Astrocyte (in vitro differentiated cells and primary cell): Measurements from ENCODE around the gene SGMS2. TPM values are rescaled to one million over a fixed set of nuclear protein-coding genes. Genes with fewer than 3 reads are reported as not detected.

Experiments
- DNase-seq: peaks from one replicate; pipeline ENCODE4 v3.0.0-alpha.2; 2010; ENCODE audit warnings: low read depth
- FAIRE-seq: peaks from 2 replicates; lab custom pipeline; 2011; peaks lifted over from hg19 to GRCh38; lab: Jason Lieb, UNC
- H2AFZ ChIP-seq: 2 replicates; pipeline ENCODE4 v1.6.0; 2012; ENCODE audit warnings: low read depth, low read length, inconsistent platforms
- H3K27ac ChIP-seq: 2 replicates; pipeline ENCODE4 v1.5.1; 2011; ENCODE audit warnings: low read depth, low read length, inconsistent platforms
- H3K27me3 ChIP-seq: 2 replicates; pipeline ENCODE4 v1.6.0; 2011; ENCODE audit warnings: low read length, inconsistent platforms; ENCODE audit not compliant: insufficient read depth
- H3K36me3 ChIP-seq: 2 replicates; pipeline ENCODE4 v1.5.1; 2011; ENCODE audit warnings: low read length, inconsistent platforms; ENCODE audit not compliant: insufficient read depth
- H3K4me1 ChIP-seq: 2 replicates; pipeline ENCODE4 v1.5.1; 2011; ENCODE audit warnings: low read length, inconsistent platforms; ENCODE audit not compliant: insufficient read depth
- H3K4me2 ChIP-seq: 2 replicates; pipeline ENCODE4 v1.6.0; 2012; ENCODE audit warnings: low read length, inconsistent platforms
- H3K4me3 ChIP-seq: 2 replicates; pipeline ENCODE4 v1.5.1; 2011; ENCODE audit warnings: low read depth, mild to moderate bottlenecking, low read length, inconsistent platforms; ENCODE audit not compliant: insufficient read depth
- H3K79me2 ChIP-seq: 2 replicates; pipeline ENCODE4 v1.6.0; 2012; ENCODE audit warnings: mild to moderate bottlenecking, low read length, inconsistent platforms; ENCODE audit not compliant: insufficient read depth
- H3K9ac ChIP-seq: 2 replicates; pipeline ENCODE4 v1.6.0; 2012; ENCODE audit warnings: mild to moderate bottlenecking, low read length, inconsistent platforms
- H3K9me3 ChIP-seq: 2 replicates; pipeline ENCODE4 v1.5.1; 2012; ENCODE audit warnings: low read depth, mild to moderate bottlenecking, low read length, inconsistent platforms; ENCODE audit not compliant: insufficient read depth
- H4K20me1 ChIP-seq: 2 replicates; pipeline ENCODE4 v1.6.0; 2012; ENCODE audit warnings: low read length, inconsistent platforms; ENCODE audit not compliant: insufficient read depth
- H3K27ac Mint-ChIP-seq: one replicate; pipeline ENCODE4 v1.8.0; 2021; ENCODE audit warnings: mild to moderate bottlenecking, mixed read lengths; ENCODE audit not compliant: unreplicated experiment
- H3K27me3 Mint-ChIP-seq: one replicate; pipeline ENCODE4 v1.8.0; 2021; ENCODE audit warnings: low read depth, mixed read lengths; ENCODE audit not compliant: unreplicated experiment
- H3K36me3 Mint-ChIP-seq: one replicate; pipeline ENCODE4 v1.8.0; 2021; ENCODE audit warnings: low read depth, mixed read lengths; ENCODE audit not compliant: unreplicated experiment
- H3K4me1 Mint-ChIP-seq: one replicate; pipeline ENCODE4 v1.8.0; 2021; ENCODE audit warnings: low read depth, mixed read lengths; ENCODE audit not compliant: unreplicated experiment
- H3K4me3 Mint-ChIP-seq: one replicate; pipeline ENCODE4 v1.8.0; 2021; ENCODE audit warnings: mild to moderate bottlenecking, moderate library complexity, mixed read lengths; ENCODE audit not compliant: unreplicated experiment
- H3K9me3 Mint-ChIP-seq: one replicate; pipeline ENCODE4 v1.8.0; 2021; ENCODE audit warnings: mild to moderate bottlenecking, mixed read lengths; ENCODE audit not compliant: unreplicated experiment
- EZH2 ChIP-seq: IDR thresholded peaks from 2 replicates; pipeline ENCODE4 v1.6.1; 2012; ENCODE audit warnings: mild to moderate bottlenecking, low read length, inconsistent platforms; ENCODE audit not compliant: insufficient read depth
- total RNA-seq: library from RNA; stranded (reverse); gene quantifications from 2 replicates; pipeline ENCODE4 v1.2.1, GENCODE V29; 2021
- TF ChIP-seq, protein P1 (sequence below): IDR thresholded peaks from 2 replicates; pipeline ENCODE4 v1.5.1; 2011; ENCODE audit warnings: low read depth, mild to moderate bottlenecking, inconsistent platforms, low read length, moderate library complexity; ENCODE audit not compliant: insufficient read depth

The SGMS2 gene
- total RNA-seq, 1 donor from 2014 or later, result 48.1 TPM

DNA sequence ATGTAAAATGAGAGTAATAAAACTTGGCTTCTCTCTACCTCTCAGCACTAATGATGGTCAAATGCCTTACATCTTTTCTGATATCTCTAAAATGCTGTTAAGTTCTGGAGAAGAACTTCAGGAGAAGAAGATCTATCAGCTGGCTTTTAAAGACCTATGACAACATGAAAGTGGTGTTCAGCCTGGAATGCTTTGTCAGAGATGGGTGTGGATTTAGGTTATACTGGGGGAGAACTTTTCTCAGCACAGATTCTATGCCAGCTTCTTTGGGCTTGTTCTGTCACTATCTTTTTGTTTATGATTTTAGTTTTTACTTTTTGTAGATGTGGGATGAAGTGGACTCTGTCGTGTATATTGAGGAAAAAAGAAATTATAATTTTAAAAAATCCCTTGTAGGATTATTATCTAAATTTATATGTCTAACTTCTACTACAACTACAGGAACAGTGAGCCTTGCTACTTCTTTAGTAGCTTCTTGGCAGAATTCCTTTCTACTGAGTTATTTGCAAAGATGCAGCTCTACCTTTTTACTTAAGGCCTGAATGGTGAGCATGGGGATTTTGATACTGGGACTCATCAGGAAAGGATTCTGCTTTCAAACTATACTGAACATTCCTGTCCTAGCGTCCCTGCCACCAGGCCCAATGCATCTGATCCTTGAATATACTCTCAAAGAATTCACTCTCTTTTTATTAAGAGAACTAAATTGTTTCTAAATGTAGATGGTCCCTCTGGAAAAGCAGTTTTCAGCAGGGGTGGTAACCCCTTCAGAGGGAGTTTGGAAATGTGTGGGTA lies 126.2 kb downstream of the SGMS2 start:
- Mint-ChIP-seq H3K4me3 (no peak overlapping the region), H3K9me3 (peaks cover under 1% of the 10 kb centered on the region), H3K36me3 (peaks cover 9% of the 10 kb centered on the region), H3K27me3 (no peaks in the 10 kb centered on the region), H3K27ac (peak overlapping the region; percentile 81), H3K4me1 (peaks cover 23% of the 10 kb centered on the region)
- peak overlapping the region; percentile 25 for H3K4me2 ChIP-seq
- peak overlapping the region; percentile 17 for H3K9ac ChIP-seq
- H3K4me1 ChIP-seq, result peaks cover 10% of the 10 kb centered on the region
- TF ChIP-seq EZH2, result no peak
- TF ChIP-seq, protein P1, sequence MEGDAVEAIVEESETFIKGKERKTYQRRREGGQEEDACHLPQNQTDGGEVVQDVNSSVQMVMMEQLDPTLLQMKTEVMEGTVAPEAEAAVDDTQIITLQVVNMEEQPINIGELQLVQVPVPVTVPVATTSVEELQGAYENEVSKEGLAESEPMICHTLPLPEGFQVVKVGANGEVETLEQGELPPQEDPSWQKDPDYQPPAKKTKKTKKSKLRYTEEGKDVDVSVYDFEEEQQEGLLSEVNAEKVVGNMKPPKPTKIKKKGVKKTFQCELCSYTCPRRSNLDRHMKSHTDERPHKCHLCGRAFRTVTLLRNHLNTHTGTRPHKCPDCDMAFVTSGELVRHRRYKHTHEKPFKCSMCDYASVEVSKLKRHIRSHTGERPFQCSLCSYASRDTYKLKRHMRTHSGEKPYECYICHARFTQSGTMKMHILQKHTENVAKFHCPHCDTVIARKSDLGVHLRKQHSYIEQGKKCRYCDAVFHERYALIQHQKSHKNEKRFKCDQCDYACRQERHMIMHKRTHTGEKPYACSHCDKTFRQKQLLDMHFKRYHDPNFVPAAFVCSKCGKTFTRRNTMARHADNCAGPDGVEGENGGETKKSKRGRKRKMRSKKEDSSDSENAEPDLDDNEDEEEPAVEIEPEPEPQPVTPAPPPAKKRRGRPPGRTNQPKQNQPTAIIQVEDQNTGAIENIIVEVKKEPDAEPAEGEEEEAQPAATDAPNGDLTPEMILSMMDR, result no peak
- H2AFZ ChIP-seq, result no peak overlapping the region
- H3K27me3 ChIP-seq, result no peaks in the 10 kb centered on the region
- H3K79me2 ChIP-seq, result no peaks in the 10 kb centered on the region
- FAIRE-seq (peak; percentile 69), DNase-seq (no peak)
- H4K20me1 ChIP-seq, result no peaks in the 10 kb centered on the region
- H3K36me3 ChIP-seq, result no peaks in the 10 kb centered on the region
- H3K27ac ChIP-seq, result peak overlapping the region; percentile 66
- H3K4me3 ChIP-seq, result no peak overlapping the region
- H3K9me3 ChIP-seq, result no peaks in the 10 kb centered on the region

DNA sequence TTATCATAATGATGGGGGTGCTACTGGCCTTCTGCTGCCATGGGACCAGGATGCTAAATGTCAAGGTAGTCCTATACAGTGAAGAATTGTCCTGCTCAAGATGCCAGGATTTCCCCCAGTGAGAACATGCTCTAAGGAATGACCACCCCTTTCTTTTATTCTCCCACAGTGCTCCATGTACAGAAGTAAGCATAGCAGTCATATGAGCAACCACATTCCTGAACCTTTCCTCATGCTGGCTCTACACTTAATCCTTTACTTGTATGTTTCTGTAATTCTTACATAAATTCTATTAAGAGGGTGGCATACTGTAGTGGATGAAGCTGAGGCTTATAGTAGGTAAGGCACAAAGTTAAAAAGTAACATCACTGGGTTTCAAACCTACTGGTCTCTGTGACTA lies 126.8 kb downstream of the SGMS2 start:
- DNase-seq (peak; percentile 87), FAIRE-seq (peak; percentile 52)
- H3K27ac ChIP-seq, result peak overlapping the region; percentile 66
- H2AFZ ChIP-seq, result no peak overlapping the region
- H3K4me1 ChIP-seq, result peaks cover 10% of the 10 kb centered on the region
- no peak overlapping the region for H3K4me3 ChIP-seq
- H3K79me2 ChIP-seq, result no peaks in the 10 kb centered on the region
- Mint-ChIP-seq H3K4me3 (no peak overlapping the region), H3K27ac (peak overlapping the region; percentile 81), H3K4me1 (peaks cover 23% of the 10 kb centered on the region), H3K36me3 (peaks cover 12% of the 10 kb centered on the region), H3K27me3 (no peaks in the 10 kb centered on the region), H3K9me3 (peaks cover 7% of the 10 kb centered on the region)
- TF ChIP-seq, protein P1, result no peak
- no peak for TF ChIP-seq EZH2
- no peaks in the 10 kb centered on the region for H3K27me3 ChIP-seq
- H3K9ac ChIP-seq, result peak overlapping the region; percentile 17
- H3K9me3 ChIP-seq, result no peaks in the 10 kb centered on the region
- H4K20me1 ChIP-seq, result no peaks in the 10 kb centered on the region
- peak overlapping the region; percentile 25 for H3K4me2 ChIP-seq
- H3K36me3 ChIP-seq, result no peaks in the 10 kb centered on the region

DNA sequence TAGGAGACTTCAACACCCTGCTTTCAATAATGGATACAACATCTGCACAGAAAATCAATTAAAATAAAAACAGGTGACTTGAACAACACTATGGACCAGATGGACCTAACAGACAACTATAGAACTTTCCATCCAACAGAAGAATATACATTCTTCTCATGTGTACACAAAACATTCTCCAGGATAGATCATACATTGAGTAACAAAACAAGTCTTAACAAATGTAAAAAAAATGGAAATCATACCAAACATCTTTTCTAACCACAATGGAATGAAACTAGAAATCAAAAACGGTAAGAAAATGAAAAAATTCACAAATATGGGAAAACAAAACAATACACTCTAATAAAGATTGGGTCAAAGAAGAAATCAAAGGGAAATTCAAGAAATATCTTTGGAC lies 131.3 kb downstream of the SGMS2 start:
- no peak overlapping the region for H3K9ac ChIP-seq
- H3K36me3 ChIP-seq, result no peaks in the 10 kb centered on the region
- H3K79me2 ChIP-seq, result no peaks in the 10 kb centered on the region
- no peak overlapping the region for H3K4me3 Mint-ChIP-seq
- no peaks in the 10 kb centered on the region for H4K20me1 ChIP-seq
- no peak overlapping the region for H3K27ac ChIP-seq
- peaks cover 16% of the 10 kb centered on the region for H3K9me3 Mint-ChIP-seq
- H3K4me2 ChIP-seq, result no peak overlapping the region
- H3K4me3 ChIP-seq, result no peak overlapping the region
- H3K36me3 Mint-ChIP-seq, result peaks cover 13% of the 10 kb centered on the region
- FAIRE-seq, result no peak
- H3K27me3 ChIP-seq, result no peaks in the 10 kb centered on the region
- H3K4me1 Mint-ChIP-seq, result peaks cover 17% of the 10 kb centered on the region
- no peak overlapping the region for H3K27ac Mint-ChIP-seq
- DNase-seq, result no peak
- no peaks in the 10 kb centered on the region for H3K9me3 ChIP-seq
- no peak for TF ChIP-seq EZH2
- TF ChIP-seq, protein P1, result no peak
- peaks cover 3% of the 10 kb centered on the region for H3K27me3 Mint-ChIP-seq
- peaks cover 10% of the 10 kb centered on the region for H3K4me1 ChIP-seq
- H2AFZ ChIP-seq, result no peak overlapping the region
